Bronchial epithelial cell (primary cell): Measurements from ENCODE around the gene INO80. TPM values are rescaled to one million over a fixed set of nuclear protein-coding genes. Genes with fewer than 3 reads are reported as not detected.

ENCODE experiments used
- DNase-seq: peaks from one replicate; pipeline ENCODE4 v3.0.0-alpha.2; 2010; ENCODE audit warnings: low read depth
- FAIRE-seq: peaks from 2 replicates; lab custom pipeline; 2011; peaks lifted over from hg19 to GRCh38; lab: Jason Lieb, UNC
- H3K27me3 ChIP-seq: 2 replicates; pipeline ENCODE4 v1.5.1; 2011; ENCODE audit warnings: low read length; ENCODE audit not compliant: control insufficient read depth, insufficient read depth
- H3K36me3 ChIP-seq: 2 replicates; pipeline ENCODE4 v1.5.1; 2011; ENCODE audit warnings: low read length; ENCODE audit not compliant: control insufficient read depth, insufficient read depth
- H3K4me3 ChIP-seq: 2 replicates; pipeline ENCODE4 v1.5.1; 2011; ENCODE audit warnings: mild to moderate bottlenecking, low read depth, low read length, control low read depth
- total RNA-seq: library from RNA; depleted of rRNA; stranded (reverse); fragments of >200 nt; gene quantifications from 2 replicates; pipeline ENCODE4 v1.2.1, GENCODE V29; 2014
- TF ChIP-seq, protein P1 (sequence below): IDR thresholded peaks from 2 replicates; pipeline ENCODE4 v1.5.1; 2011; ENCODE audit warnings: mild to moderate bottlenecking, moderate library complexity, low read length, control low read depth, inconsistent platforms; ENCODE audit not compliant: insufficient read depth, severe bottlenecking

The INO80 gene
- total RNA-seq, 1 donor from 2014 or later, result 23.7 TPM

GRCh38 chr15:40985541-40986330, 130.3 kb downstream of the INO80 start:
- TF ChIP-seq, protein P1, sequence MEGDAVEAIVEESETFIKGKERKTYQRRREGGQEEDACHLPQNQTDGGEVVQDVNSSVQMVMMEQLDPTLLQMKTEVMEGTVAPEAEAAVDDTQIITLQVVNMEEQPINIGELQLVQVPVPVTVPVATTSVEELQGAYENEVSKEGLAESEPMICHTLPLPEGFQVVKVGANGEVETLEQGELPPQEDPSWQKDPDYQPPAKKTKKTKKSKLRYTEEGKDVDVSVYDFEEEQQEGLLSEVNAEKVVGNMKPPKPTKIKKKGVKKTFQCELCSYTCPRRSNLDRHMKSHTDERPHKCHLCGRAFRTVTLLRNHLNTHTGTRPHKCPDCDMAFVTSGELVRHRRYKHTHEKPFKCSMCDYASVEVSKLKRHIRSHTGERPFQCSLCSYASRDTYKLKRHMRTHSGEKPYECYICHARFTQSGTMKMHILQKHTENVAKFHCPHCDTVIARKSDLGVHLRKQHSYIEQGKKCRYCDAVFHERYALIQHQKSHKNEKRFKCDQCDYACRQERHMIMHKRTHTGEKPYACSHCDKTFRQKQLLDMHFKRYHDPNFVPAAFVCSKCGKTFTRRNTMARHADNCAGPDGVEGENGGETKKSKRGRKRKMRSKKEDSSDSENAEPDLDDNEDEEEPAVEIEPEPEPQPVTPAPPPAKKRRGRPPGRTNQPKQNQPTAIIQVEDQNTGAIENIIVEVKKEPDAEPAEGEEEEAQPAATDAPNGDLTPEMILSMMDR, result no peak
- Histone ChIP-seq H3K36me3 (peaks cover 21% of the 10 kb centered on the region), H3K4me3 (no peak overlapping the region), H3K27me3 (no peaks in the 10 kb centered on the region)
- FAIRE-seq, result no peak
- DNase-seq, result no peak

- FAIRE-seq, result no peak
- DNase-seq, result no peak
- H3K36me3 ChIP-seq, result peaks cover 27% of the 10 kb centered on the region
- no peak overlapping the region for H3K4me3 ChIP-seq
- TF ChIP-seq, protein P1, result no peak
- H3K27me3 ChIP-seq, result no peaks in the 10 kb centered on the region
Measured at GRCh38 chr15:40984964-40985363, 131.1 kb downstream of the INO80 start.

DNA sequence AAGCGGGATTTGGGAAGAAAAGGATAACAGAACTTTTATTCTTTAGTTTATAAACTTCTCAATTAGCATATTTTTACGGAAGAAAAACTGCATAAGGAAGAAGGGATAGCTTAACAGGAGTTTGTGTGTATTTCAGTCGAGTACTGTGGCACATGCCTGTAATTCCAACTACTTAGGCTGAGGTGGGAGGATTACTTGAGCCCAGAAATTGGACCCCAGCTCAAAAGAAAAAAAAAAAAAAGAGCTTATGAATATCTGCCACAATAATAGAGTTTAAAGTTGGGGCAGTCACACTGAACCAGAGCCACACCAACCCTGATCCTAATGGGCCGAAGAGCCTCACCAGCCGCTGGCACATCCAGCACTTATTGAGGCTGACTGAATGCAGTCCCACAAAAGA, 131.7 kb downstream of the INO80 start:
- H3K36me3 ChIP-seq, result peaks cover 30% of the 10 kb centered on the region
- no peak overlapping the region for H3K4me3 ChIP-seq
- no peaks in the 10 kb centered on the region for H3K27me3 ChIP-seq
- DNase-seq, result no peak
- no peak for FAIRE-seq
- TF ChIP-seq, protein P1, result no peak

- H3K27me3 ChIP-seq, result no peaks in the 10 kb centered on the region
- FAIRE-seq (no peak), DNase-seq (no peak)
- TF ChIP-seq, protein P1, result no peak
- H3K36me3 ChIP-seq, result peaks cover 30% of the 10 kb centered on the region
- no peak overlapping the region for H3K4me3 ChIP-seq
Measured at GRCh38 chr15:40982855-40983254, 133.2 kb downstream of the INO80 start.

GRCh38 chr15:40981186-40981585, 134.9 kb downstream of the INO80 start:
- no peaks in the 10 kb centered on the region for H3K27me3 ChIP-seq
- DNase-seq, result no peak
- no peak overlapping the region for H3K4me3 ChIP-seq
- H3K36me3 ChIP-seq, result peaks cover 27% of the 10 kb centered on the region
- TF ChIP-seq, protein P1, result no peak
- peak; percentile 50 for FAIRE-seq
